ENCODE measurements around the gene CDK4. TPM values are rescaled to one million over a fixed set of nuclear protein-coding genes. Genes with fewer than 3 reads are reported as not detected.
A peak's percentile ranks its signal among the peaks of the same experiment; 100 is the strongest.

CDK4 gene
- total RNA-seq, 4 donors from 2014 or later, result 42.8 to 96.9 (median 60.4) TPM

- 15 to 24% methylated on average over 1 of the region's 1 CpG for WGBS, 2 donors
- intact Hi-C loops (cut with DNase I), result no loop called here
- no peak for TF ChIP-seq CTCF (IDR thresholded peaks at IDR 0.05)
- no peak for TF ChIP-seq POLR2A (IDR thresholded peaks at IDR 0.05)
- DNase-seq, result no peak
- no peak overlapping the region for H3K4me3 ChIP-seq
- H3K36me3 ChIP-seq, result peaks cover 4 to 100% (median 19%) of the 10 kb centered on the region in 3 donors
- no peaks in the 10 kb centered on the region for H3K27me3 ChIP-seq
- peaks cover 0 to 24% (median 0%) of the 10 kb centered on the region in 3 donors for H3K4me1 ChIP-seq
- no peaks in the 10 kb centered on the region for H3K9me3 ChIP-seq
- no peak overlapping the region for H3K27ac ChIP-seq
Observed at GRCh38 chr12:57793920-57794319, 41.8 kb upstream of the CDK4 start.

GRCh38 chr12:57783861-57784260, 31.8 kb upstream of the CDK4 start:
- TF ChIP-seq CTCF (IDR thresholded peaks at IDR 0.05) (no peak), POLR2A (IDR thresholded peaks at IDR 0.05) (no peak)
- Histone ChIP-seq H3K36me3 (peaks cover 0 to 68% (median 0%) of the 10 kb centered on the region in 3 donors), H3K9me3 (no peaks in the 10 kb centered on the region), H3K4me1 (peaks cover 10 to 25% (median 16%) of the 10 kb centered on the region in 3 donors), H3K27ac (no peak overlapping the region), H3K4me3 (peak overlapping the region in 2 of 4 donors; percentile 95), H3K27me3 (no peaks in the 10 kb centered on the region)
- no peak for DNase-seq
- intact Hi-C loops (cut with DNase I), result loop anchor here (10.0 kb wide), 1 partner anchor 51 kb away; no protein-coding TSS in a partner anchor
- 87 to 93% methylated on average over 11 of the region's 11 CpGs for WGBS, 2 donors

GRCh38 chr12:57783466-57783801, 31.3 kb upstream of the CDK4 start:
- peak overlapping the region in 3 of 4 donors; percentile 70 to 88 (median 84) for H3K27ac ChIP-seq
- TF ChIP-seq POLR2A (IDR thresholded peaks at IDR 0.05) (no peak), CTCF (IDR thresholded peaks at IDR 0.05) (no peak)
- H3K4me1 ChIP-seq, result peaks cover 10 to 25% (median 16%) of the 10 kb centered on the region in 3 donors
- no peaks in the 10 kb centered on the region for H3K9me3 ChIP-seq
- peak overlapping the region; percentile 73 to 95 (median 94) for H3K4me3 ChIP-seq
- WGBS, 2 donors, result 77 to 80% methylated on average over 9 to 11 of the region's 12 CpGs
- H3K36me3 ChIP-seq, result peaks cover 0 to 64% (median 0%) of the 10 kb centered on the region in 3 donors
- DNase-seq, result no peak
- intact Hi-C loops (cut with DNase I), result loop anchor here (10.0 kb wide), 1 partner anchor 51 kb away; no protein-coding TSS in a partner anchor
- no peaks in the 10 kb centered on the region for H3K27me3 ChIP-seq

- DNase-seq, result peak; percentile 78
- no peaks in the 10 kb centered on the region for H3K27me3 ChIP-seq
- no peaks in the 10 kb centered on the region for H3K9me3 ChIP-seq
- intact Hi-C loops (cut with DNase I), result loop anchor here (10.0 kb wide), 1 partner anchor 52 kb away; no protein-coding TSS in a partner anchor
- peaks cover 0 to 58% (median 0%) of the 10 kb centered on the region in 3 donors for H3K36me3 ChIP-seq
- peak within 1 kb of the TSS; percentile 73 to 95 (median 94) for H3K4me3 ChIP-seq
- H3K4me1 ChIP-seq, result peaks cover 10 to 25% (median 16%) of the 10 kb centered on the region in 3 donors
- peak; percentile 92 to 98 (median 96) for TF ChIP-seq CTCF (IDR thresholded peaks at IDR 0.05)
- TF ChIP-seq POLR2A (IDR thresholded peaks at IDR 0.05), result peak in 2 of 4 donors; percentile 43 to 68
- H3K27ac ChIP-seq, result peak within 1 kb of the TSS; percentile 70 to 88 (median 82)
- 0 to 1% methylated on average over 35 to 36 of the region's 45 CpGs for WGBS, 2 donors
Observed at GRCh38 chr12:57782608-57783465, 30.7 kb upstream of the CDK4 start, which contains the start of gene TSFM. TSS of gene TSFM (plus strand) at chr12:57782787. CDS start at chr12:57782802, 15 bp downstream.

- WGBS, 2 donors, result 14 to 21% methylated on average over 4 of the region's 4 CpGs
Observed at GRCh38 chr12:57782243-57782607, 30.1 kb upstream of the CDK4 start.

More at GRCh38 chr12:57782243-57782607, 30.1 kb upstream of the CDK4 start:
- Histone ChIP-seq H3K36me3 (peaks cover 0 to 52% (median 0%) of the 10 kb centered on the region in 3 donors), H3K4me1 (peaks cover 10 to 25% (median 16%) of the 10 kb centered on the region in 3 donors), H3K9me3 (no peaks in the 10 kb centered on the region), H3K27me3 (no peaks in the 10 kb centered on the region), H3K4me3 (peak overlapping the region in 3 of 4 donors; percentile 93 to 95 (median 95)), H3K27ac (peak overlapping the region in 3 of 4 donors; percentile 70 to 88 (median 81))
- TF ChIP-seq POLR2A (IDR thresholded peaks at IDR 0.05) (no peak), CTCF (IDR thresholded peaks at IDR 0.05) (no peak)
- DNase-seq, result no peak
- intact Hi-C loops (cut with DNase I), result loop anchor here (10.0 kb wide), 1 partner anchor 53 kb away; no protein-coding TSS in a partner anchor

Measured in esophagus squamous epithelium (tissue), 5 donors.